IMR-90 (cell line): Measurements from ENCODE around the gene SYT17.

Experiments used
- CTCF ChIP-seq: conservative IDR thresholded peaks from 2 replicates; pipeline ENCODE4 v1.5.1; 2012; ENCODE audit warnings: mild to moderate bottlenecking, low read depth, low read length, improper control_type of control experiment
- MAFK ChIP-seq: IDR thresholded peaks from 2 replicates; pipeline ENCODE4 v1.6.1; 2012; ENCODE audit warnings: low read depth, low read length, improper control_type of control experiment

- TF ChIP-seq CTCF (no peak), MAFK (no peak)
Observed at GRCh38 chr16:19227643-19228042, 59.6 kb downstream of the SYT17 start.
